HFF-Myc (cell line): ENCODE results near the gene CIROP.
A peak's percentile ranks its signal among the peaks of the same experiment; 100 is the strongest.

Experiments
- DNase-seq: peaks from one replicate; pipeline ENCODE4 v3.0.0-alpha.2; 2011; ENCODE audit warnings: low read depth; ENCODE audit errors: extremely low read depth
- H3K4me3 ChIP-seq: replicated peaks from 2 replicates; pipeline ENCODE4 v1.5.1; 2011; ENCODE audit warnings: low read depth, mild to moderate bottlenecking, control low read depth, low read length
- TF ChIP-seq, protein P1 (sequence below): IDR thresholded peaks from 2 replicates; pipeline ENCODE4 v1.5.1; 2012; ENCODE audit warnings: mild to moderate bottlenecking, low read depth, low read length, control low read depth; ENCODE audit errors: missing control alignments

Gene CIROP

DNA sequence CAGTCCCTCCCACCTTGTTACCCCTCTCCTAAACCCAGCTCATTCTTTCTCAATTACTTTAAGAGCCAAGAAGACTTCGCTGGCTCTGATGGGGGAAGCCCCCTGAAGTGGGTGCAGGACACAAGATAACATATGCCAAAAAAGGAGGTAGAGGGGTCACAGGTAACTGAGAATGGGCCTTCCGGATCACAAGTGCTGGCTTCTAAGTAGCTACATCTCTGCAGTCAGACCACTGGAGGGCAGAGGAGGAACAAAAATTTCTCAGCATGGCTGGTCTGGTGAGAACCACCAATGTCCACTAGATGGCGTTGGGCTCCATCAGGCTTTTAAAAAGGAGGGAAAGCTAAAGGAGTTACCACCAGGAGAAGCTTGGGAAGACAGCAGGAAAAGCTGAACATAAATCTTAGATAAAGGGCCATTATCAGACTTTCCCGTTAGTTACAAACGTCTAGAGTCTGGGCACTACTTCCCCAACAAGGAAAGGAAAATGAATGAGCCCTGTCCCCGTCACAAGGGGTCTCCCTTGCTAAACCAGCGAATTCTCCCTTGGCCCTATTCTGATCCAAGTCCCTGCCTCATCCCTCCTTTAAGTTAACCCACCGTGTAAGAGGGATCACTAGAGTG is 35.9 kb downstream of the CIROP start:
- peak overlapping the region; percentile 79 for H3K4me3 ChIP-seq
- DNase-seq: peak; percentile 92
- TF ChIP-seq, protein P1, sequence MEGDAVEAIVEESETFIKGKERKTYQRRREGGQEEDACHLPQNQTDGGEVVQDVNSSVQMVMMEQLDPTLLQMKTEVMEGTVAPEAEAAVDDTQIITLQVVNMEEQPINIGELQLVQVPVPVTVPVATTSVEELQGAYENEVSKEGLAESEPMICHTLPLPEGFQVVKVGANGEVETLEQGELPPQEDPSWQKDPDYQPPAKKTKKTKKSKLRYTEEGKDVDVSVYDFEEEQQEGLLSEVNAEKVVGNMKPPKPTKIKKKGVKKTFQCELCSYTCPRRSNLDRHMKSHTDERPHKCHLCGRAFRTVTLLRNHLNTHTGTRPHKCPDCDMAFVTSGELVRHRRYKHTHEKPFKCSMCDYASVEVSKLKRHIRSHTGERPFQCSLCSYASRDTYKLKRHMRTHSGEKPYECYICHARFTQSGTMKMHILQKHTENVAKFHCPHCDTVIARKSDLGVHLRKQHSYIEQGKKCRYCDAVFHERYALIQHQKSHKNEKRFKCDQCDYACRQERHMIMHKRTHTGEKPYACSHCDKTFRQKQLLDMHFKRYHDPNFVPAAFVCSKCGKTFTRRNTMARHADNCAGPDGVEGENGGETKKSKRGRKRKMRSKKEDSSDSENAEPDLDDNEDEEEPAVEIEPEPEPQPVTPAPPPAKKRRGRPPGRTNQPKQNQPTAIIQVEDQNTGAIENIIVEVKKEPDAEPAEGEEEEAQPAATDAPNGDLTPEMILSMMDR: peak; percentile 100

DNA sequence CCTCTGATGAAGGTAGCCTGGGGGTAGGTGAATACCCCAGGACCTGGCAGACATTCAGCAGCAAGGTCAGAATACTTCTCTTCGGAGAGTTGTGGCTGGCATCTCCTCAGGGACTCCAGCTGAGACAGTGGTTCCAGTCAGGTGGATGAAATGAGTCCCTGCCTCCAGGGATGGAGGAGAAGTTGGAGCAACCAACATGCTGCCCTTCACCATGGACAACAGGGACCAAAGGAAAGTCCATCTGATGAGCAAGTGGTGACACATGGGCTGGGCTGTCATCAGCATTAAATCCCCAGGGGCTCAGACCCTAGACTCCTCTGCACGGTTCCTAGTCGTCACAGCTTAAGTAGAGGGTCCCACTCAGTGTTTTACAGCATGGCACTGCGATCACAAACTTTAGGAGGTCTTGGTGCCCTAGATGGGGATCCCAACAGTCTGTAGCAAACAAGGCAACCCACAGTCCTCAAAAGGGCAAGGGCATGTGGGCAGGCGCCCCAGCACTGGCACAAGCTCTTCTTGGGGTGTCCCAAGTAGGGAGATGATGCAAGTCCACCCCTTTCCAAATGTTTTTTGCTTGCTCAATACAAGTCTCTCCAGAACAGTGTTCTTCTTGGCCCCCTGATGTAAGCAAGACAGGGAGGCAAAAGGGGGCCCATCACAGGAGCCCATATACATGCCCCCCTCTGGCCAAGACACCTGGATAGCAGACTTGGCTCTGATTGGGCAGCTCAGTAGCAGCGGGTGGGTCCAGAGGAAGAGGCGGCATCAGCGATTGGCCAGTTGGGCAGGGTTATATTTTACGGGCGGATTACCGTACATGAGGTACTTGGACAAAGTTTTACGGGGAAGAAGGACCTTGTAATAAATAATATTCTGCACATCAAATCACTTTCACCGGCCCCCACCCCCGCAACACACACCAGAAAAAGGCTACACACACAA is 36.7 kb downstream of the CIROP start:
- DNase-seq: no peak
- H3K4me3 ChIP-seq: peak overlapping the region; percentile 79
- TF ChIP-seq, protein P1: no peak

- no peak for DNase-seq
- TF ChIP-seq, protein P1: no peak
- H3K4me3 ChIP-seq: no peak overlapping the region
These were observed 37.7 kb downstream of the CIROP start for GRCh38 chr14:23066855-23067744.

GRCh38 chr14:23066368-23066767 is 38.4 kb downstream of the CIROP start:
- TF ChIP-seq, protein P1: no peak
- no peak overlapping the region for H3K4me3 ChIP-seq

GRCh38 chr14:23063601-23064000 is 41.2 kb downstream of the CIROP start:
- H3K4me3 ChIP-seq: no peak overlapping the region
- no peak for DNase-seq

More at GRCh38 chr14:23066368-23066767, 38.4 kb downstream of the CIROP start:
- no peak for DNase-seq

DNA sequence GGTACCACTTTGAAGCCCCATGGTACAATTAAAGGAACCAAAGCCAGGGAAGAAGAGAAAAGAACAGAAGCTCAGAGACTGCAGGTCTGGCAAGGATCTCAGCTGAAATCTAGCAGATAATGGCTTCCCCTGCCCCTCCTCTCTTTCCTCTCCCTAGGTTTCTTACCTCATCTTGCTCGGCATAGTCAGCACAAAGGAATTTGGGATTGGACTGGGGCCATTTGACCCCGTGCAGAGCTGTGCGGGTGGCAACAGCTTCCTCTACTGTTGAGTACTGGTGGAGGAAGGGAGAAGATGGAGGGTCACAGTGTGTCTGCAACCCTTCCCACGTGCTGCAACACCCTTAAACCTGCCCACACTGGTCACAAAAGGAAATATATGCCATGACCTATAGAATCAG is 42.8 kb downstream of the CIROP start:
- H3K4me3 ChIP-seq: no peak overlapping the region
- DNase-seq: peak; percentile 93
- TF ChIP-seq, protein P1: no peak

More at GRCh38 chr14:23063601-23064000, 41.2 kb downstream of the CIROP start:
- TF ChIP-seq, protein P1: no peak
